OCI-LY7 (cell line): ENCODE measurements around the gene SPATA24.

Experiments used
- CTCF ChIP-seq: fragments of 200-600 bp; sonication (generic); conservative IDR thresholded peaks from 2 replicates; pipeline ENCODE4 v1.5.1; 2014; ENCODE audit warnings: mild to moderate bottlenecking, antibody characterized with exemption, low read length, moderate library complexity, mixed read lengths
- EZH2phosphoT487 ChIP-seq: fragments of 200-600 bp; sonication (generic); IDR thresholded peaks from 2 replicates; pipeline ENCODE4 v1.6.1; 2018; ENCODE audit warnings: low read depth, borderline replicate concordance, mild to moderate bottlenecking, mixed run types, antibody characterized with exemption, low read length, moderate library complexity, mixed read lengths

- TF ChIP-seq CTCF (no peak), EZH2phosphoT487 (no peak)
These were observed 17.8 kb downstream of the SPATA24 start for GRCh38 chr5:139386050-139386438.
